22Rv1 (cell line): ENCODE results near the gene SLC50A1.

ENCODE experiments used
- H3K27ac ChIP-seq: fragments of 450-650 bp; 2 replicates; pipeline ENCODE4 v1.5.1; 2017
- CTCF ChIP-seq: fragments of 450-650 bp; IDR thresholded peaks from 2 replicates; pipeline ENCODE4 v1.5.1; 2017; ENCODE audit warnings: mild to moderate bottlenecking
- ZFX ChIP-seq: fragments of 450-650 bp; IDR thresholded peaks from 2 replicates; pipeline ENCODE4 v1.6.1; 2017; ENCODE audit warnings: antibody characterized with exemption, borderline replicate concordance

The SLC50A1 gene

GRCh38 chr1:155178441-155179111 lies 42.9 kb downstream of the SLC50A1 start:
- H3K27ac ChIP-seq: no peak overlapping the region
- TF ChIP-seq CTCF (no peak), ZFX (no peak)

- TF ChIP-seq ZFX (no peak), CTCF (no peak)
- no peak overlapping the region for H3K27ac ChIP-seq
Observed at GRCh38 chr1:155179112-155180031, 43.7 kb downstream of the SLC50A1 start.

- TF ChIP-seq CTCF (no peak), ZFX (no peak)
- H3K27ac ChIP-seq: no peak overlapping the region
Observed at GRCh38 chr1:155181371-155182051, 45.9 kb downstream of the SLC50A1 start.

GRCh38 chr1:155182052-155182550 lies 46.4 kb downstream of the SLC50A1 start:
- no peak overlapping the region for H3K27ac ChIP-seq
- TF ChIP-seq CTCF (no peak), ZFX (no peak)

GRCh38 chr1:155183775-155184221 lies 48.1 kb downstream of the SLC50A1 start:
- TF ChIP-seq ZFX (no peak), CTCF (no peak)
- H3K27ac ChIP-seq: no peak overlapping the region

GRCh38 chr1:155184351-155184811 lies 48.7 kb downstream of the SLC50A1 start:
- no peak overlapping the region for H3K27ac ChIP-seq
- TF ChIP-seq CTCF (no peak), ZFX (no peak)
